GDM1 (cell line): Measurements from ENCODE around the gene MIA3.
A peak's percentile ranks its signal among the peaks of the same experiment; 100 is the strongest.
"Not testable (repeated sequence)": the region's sequence is repeated elsewhere in the genome, so short reads cannot be mapped to it uniquely, and the experiment has no call there.

Experiments used
- DNase-seq: peaks from one replicate; lab custom pipeline; 2025; lab: John Stamatoyannopoulos, UW

MIA3 gene

GRCh38 chr1:222618001-222618879, at the start of gene MIA3:
Gene MIA3, plus strand, starts transcription at chr1:222618097. Its CDS starts 14 bp downstream, at chr1:222618111.
- DNase-seq: peak; percentile 72

GRCh38 chr1:222570837-222571236, 47.1 kb upstream of the MIA3 start:
- DNase-seq: no peak

GRCh38 chr1:222579316-222579715, 38.6 kb upstream of the MIA3 start:
- no peak for DNase-seq

- DNase-seq: no peak
These were observed 35.7 kb upstream of the MIA3 start for GRCh38 chr1:222582099-222582774.

GRCh38 chr1:222583079-222583478, 34.8 kb upstream of the MIA3 start:
- no peak for DNase-seq

- no peak for DNase-seq
These were observed 31.1 kb upstream of the MIA3 start for GRCh38 chr1:222586842-222587241.

GRCh38 chr1:222588135-222588534, 29.8 kb upstream of the MIA3 start:
- DNase-seq: no peak

GRCh38 chr1:222589462-222590302, 28.2 kb upstream of the MIA3 start, which contains the start of gene TAF1A:
Gene TAF1A, minus strand, starts transcription at chr1:222589933.
- DNase-seq: peak; percentile 46

- DNase-seq: no peak
These were observed 25.7 kb upstream of the MIA3 start for GRCh38 chr1:222592171-222592570.

GRCh38 chr1:222594789-222595188, 23.1 kb upstream of the MIA3 start:
- no peak for DNase-seq

GRCh38 chr1:222596696-222597095, 21.2 kb upstream of the MIA3 start:
- no peak for DNase-seq

GRCh38 chr1:222600281-222600680, 17.6 kb upstream of the MIA3 start:
- DNase-seq: no peak

GRCh38 chr1:222601257-222601656, 16.6 kb upstream of the MIA3 start:
- no peak for DNase-seq

- DNase-seq: no peak
These were observed 11.1 kb upstream of the MIA3 start for GRCh38 chr1:222606757-222607156.

- not testable (repeated sequence) for DNase-seq
These were observed 8.8 kb upstream of the MIA3 start for GRCh38 chr1:222609111-222609510.

- DNase-seq: no peak
These were observed 7.2 kb upstream of the MIA3 start for GRCh38 chr1:222610728-222611127.

GRCh38 chr1:222613627-222614026, 4.3 kb upstream of the MIA3 start:
- DNase-seq: no peak

GRCh38 chr1:222616525-222616924, 1.4 kb upstream of the MIA3 start:
- DNase-seq: no peak

GRCh38 chr1:222617367-222617951, 438 bp upstream of the MIA3 start:
- DNase-seq: peak; percentile 81

GRCh38 chr1:222618880-222619596, 1.1 kb downstream of the MIA3 start:
- DNase-seq: no peak

GRCh38 chr1:222620566-222620965, 2.7 kb downstream of the MIA3 start:
- DNase-seq: no peak
